GM18526 (cell line): ENCODE results near the gene GTF2A2.

ENCODE experiments used
- POLR2A ChIP-seq: IDR thresholded peaks from 3 replicates; pipeline ENCODE4 v1.6.1; 2011; ENCODE audit not compliant: insufficient read length; ENCODE audit errors: extremely low read depth

GTF2A2 gene

GRCh38 chr15:59622289-59622688, 35.0 kb downstream of the GTF2A2 start:
- no peak for TF ChIP-seq POLR2A

GRCh38 chr15:59618406-59618805, 38.9 kb downstream of the GTF2A2 start:
- TF ChIP-seq POLR2A, result no peak

GRCh38 chr15:59616379-59616778, 40.9 kb downstream of the GTF2A2 start:
- no peak for TF ChIP-seq POLR2A

GRCh38 chr15:59615661-59616060, 41.7 kb downstream of the GTF2A2 start:
- no peak for TF ChIP-seq POLR2A

GRCh38 chr15:59614153-59614552, 43.2 kb downstream of the GTF2A2 start:
- no peak for TF ChIP-seq POLR2A

GRCh38 chr15:59611276-59612260, 45.7 kb downstream of the GTF2A2 start, which contains the start of gene GCNT3:
Gene GCNT3, plus strand, starts transcription at chr15:59611783. Its CDS starts 6,456 bp downstream, at chr15:59618239.
- no peak for TF ChIP-seq POLR2A

GRCh38 chr15:59609730-59610712, 47.3 kb downstream of the GTF2A2 start:
- TF ChIP-seq POLR2A, result no peak

GRCh38 chr15:59605994-59606393, 51.3 kb downstream of the GTF2A2 start:
- TF ChIP-seq POLR2A, result no peak

GRCh38 chr15:59598461-59598860, 58.9 kb downstream of the GTF2A2 start:
- no peak for TF ChIP-seq POLR2A

GRCh38 chr15:59596640-59597039, 60.7 kb downstream of the GTF2A2 start:
- no peak for TF ChIP-seq POLR2A

GRCh38 chr15:59595434-59595915, 61.8 kb downstream of the GTF2A2 start:
- no peak for TF ChIP-seq POLR2A

- TF ChIP-seq POLR2A, result no peak
These were observed 62.3 kb downstream of the GTF2A2 start for GRCh38 chr15:59594991-59595390.

- no peak for TF ChIP-seq POLR2A
These were observed 62.8 kb downstream of the GTF2A2 start for GRCh38 chr15:59594493-59594942.

- no peak for TF ChIP-seq POLR2A
These were observed 66.0 kb downstream of the GTF2A2 start for GRCh38 chr15:59591356-59591755.

- no peak for TF ChIP-seq POLR2A
These were observed 67.3 kb downstream of the GTF2A2 start for GRCh38 chr15:59590027-59590426.
